GM18870 (cell line): ENCODE measurements around the gene P2RY14.
"Not testable (repeated sequence)": the region's sequence is repeated elsewhere in the genome, so short reads cannot be mapped to it uniquely, and the experiment has no call there.

Experiments
- ATAC-seq: cut with Tn5 transposase; IDR thresholded peaks from one replicate; pipeline ENCODE4 v1.9.1; 2021; ENCODE audit warnings: moderate library complexity; ENCODE audit not compliant: unreplicated experiment

Gene P2RY14

DNA sequence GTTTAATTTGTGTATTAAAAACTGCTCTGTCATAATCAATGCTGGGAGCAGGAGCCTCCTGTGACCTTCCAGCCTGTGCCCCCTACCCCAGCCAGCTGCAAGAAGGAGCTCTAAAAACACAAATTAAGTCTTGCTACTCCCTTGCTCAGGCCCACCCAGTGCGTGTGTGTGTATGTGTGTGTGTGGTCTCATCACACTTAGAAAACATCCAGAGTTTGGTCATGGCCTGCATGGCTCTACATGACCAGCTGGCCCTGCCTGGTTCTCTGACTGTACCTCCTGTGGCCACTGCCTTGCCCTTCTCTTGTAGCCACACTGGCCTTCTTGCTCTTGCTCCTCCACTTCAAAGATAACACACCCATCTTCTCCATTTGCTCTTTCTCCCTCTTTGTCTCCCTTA is 13.7 kb downstream of the P2RY14 start:
- no peak for ATAC-seq

DNA sequence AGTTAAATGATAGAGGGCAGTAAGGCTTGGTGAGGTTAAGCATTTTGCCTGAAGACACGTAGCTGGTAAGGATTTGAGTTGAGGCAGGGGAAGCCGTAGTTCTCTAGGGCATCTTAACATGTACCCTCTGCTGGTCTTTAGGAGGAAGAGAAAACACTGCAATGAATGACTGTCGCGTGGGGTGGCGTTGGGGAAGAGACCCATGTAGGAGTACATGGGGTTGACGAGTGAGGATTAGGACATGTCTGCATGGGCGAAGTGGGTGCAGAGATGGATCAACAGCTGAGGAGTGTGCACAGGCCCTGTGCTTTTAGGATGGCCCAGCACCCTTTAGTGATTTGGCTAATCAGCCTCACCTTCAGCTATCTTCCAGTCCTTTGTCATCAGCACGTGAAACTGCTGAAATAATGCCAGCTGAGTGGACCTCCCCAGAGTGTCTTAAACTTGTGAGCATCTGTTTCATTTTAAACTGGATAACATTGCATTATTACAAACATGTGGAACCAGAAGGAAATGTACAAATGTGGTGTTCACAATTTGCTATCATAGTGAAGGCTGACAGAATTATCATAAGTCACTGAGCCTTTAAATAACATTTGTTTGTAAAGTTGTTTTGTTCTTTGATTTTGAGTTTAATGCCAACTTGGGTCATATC is 15.3 kb downstream of the P2RY14 start:
- no peak for ATAC-seq

- no peak for ATAC-seq
Observed at GRCh38 chr3:151259664-151260063, 18.7 kb downstream of the P2RY14 start.

GRCh38 chr3:151256749-151257148 is 21.6 kb downstream of the P2RY14 start:
- ATAC-seq, result no peak

- no peak for ATAC-seq
Observed at GRCh38 chr3:151248772-151249337, 29.5 kb downstream of the P2RY14 start.

DNA sequence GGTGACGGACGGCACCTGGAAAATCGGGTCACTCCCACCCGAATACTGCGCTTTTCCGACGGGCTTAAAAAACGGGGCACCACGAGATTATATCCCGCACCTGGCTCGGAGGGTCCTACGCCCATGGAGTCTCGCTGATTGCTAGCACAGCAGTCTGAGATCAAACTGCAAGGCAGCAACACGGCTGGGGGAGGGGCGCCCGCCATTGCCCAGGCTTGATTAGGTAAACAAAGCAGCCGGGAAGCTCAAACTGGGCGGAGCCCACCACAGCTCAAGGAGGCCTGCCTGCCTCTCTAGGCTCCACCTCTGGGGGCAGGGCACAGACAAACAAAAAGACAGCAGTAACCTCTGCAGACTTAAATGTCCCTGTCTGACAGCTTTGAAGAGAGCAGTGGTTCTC is 36.3 kb downstream of the P2RY14 start:
- not testable (repeated sequence) for ATAC-seq

GRCh38 chr3:151236736-151237135 is 41.6 kb downstream of the P2RY14 start:
- ATAC-seq, result no peak

- no peak for ATAC-seq
Observed at GRCh38 chr3:151236316-151236715, 42.0 kb downstream of the P2RY14 start.

- ATAC-seq, result no peak
Observed at GRCh38 chr3:151234825-151235224, 43.5 kb downstream of the P2RY14 start.

DNA sequence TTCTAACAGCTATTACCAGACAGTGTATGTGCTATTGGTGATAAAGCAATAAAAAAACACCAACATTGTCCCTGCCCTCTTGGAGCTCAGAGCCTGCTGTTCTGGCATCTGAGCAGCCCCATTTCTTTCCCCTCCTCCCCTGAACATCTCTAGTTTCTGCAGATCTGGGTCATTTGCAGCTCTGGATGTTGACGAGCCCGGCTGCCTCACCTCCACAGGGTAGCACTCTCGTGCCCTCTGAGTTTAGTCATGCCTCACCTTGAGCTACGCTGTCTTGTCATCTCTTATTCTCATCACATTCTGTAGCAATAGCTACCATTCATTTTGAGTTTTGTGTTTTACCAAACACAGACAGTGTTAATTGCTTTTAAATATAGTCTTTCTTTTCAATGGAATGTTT is 45.4 kb downstream of the P2RY14 start:
- ATAC-seq, result no peak

DNA sequence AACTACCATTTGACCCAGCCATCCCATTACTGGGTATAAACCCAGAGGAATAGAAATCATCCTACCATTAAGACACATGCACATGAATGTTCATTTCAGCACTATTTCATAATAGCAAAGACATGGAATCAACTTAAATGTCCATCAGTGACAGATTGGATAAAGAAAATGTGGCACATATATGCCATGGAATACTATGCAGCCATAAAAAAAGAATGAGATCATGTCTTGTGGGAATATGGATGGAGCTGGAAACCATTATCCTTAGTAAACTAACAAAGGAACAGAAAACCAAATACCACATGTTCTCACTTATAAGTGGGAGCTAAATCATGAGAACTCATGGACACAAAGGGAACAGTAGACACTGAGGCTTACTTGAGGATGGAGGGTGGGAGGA is 45.9 kb downstream of the P2RY14 start:
- not testable (repeated sequence) for ATAC-seq

DNA sequence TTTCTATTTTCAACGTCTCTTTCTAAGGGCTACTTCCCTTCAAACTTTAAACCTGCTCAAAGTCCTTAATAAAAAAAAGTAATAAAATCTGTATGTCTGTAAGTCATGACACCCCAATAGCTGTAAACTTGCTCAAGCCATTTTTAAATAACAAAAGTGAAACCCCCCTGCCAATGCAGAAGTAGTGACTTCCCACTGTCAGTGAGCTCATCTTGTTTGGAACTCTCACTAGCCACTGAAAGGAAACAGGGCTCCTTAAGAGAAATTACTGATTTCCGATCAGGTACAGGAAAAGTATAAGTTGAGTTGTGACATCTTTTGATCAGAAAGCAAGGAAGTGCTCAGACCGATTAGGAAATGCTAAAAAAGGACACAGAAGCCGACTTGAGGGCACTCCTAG is 47.7 kb downstream of the P2RY14 start:
- ATAC-seq, result peak; percentile 53

DNA sequence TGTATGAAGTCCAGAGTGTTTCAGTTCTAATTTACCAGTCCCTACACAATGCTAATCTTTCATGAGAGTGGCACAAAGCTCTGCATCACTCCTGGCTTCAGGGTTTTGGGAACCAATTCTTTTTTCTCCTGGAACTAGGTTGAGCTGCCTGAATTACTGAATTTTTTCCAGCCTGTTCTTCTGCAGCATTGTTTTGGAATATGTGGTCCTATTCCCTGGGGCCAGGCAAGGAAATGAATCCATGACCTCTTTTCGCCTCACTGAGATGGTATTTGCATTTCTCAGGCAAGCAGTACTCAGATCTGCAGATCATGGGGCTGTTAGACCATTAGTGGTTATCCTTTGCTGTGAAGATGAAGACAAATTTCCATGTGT is 49.7 kb downstream of the P2RY14 start:
- no peak for ATAC-seq

DNA sequence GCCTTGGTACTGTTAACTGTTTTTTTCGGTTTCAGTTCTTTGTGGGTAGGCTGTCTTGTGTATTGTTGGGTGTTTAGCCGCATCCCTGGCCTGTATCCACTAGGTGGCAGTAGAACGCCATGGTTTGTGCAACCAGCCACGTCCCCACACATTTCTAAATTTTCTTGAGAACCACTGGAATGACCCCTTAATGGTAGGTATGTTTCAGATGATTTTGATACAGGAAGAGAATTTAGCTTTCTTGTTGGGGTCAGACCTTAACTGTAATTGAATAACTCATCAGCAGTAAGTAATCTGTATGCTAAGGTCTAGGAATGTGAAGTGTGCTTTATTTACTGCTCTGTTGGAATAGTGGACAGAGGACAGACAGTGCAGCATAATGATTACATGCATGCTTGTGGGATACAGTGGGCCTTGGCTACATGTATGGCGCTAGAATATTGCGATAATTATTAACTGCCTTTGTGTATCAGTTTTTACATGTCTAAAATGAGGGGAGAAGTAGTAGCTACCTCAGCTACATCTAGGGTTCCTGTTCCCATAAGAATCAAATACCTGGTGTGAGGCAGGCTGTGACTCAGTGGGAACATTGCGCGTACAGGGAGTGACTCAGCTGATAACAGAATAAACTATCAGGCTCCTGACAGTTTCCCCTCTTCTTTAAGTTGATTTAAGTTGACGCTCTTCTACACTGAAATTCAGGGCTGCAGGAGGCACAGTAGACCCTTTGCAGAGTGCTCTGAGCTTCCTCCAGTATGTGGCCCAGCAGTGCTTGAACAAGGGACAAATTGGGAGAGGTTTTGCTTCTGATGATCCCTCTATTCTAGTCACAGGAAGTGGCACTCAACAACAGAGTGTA is 50.3 kb downstream of the P2RY14 start:
- ATAC-seq, result peak; percentile 85

DNA sequence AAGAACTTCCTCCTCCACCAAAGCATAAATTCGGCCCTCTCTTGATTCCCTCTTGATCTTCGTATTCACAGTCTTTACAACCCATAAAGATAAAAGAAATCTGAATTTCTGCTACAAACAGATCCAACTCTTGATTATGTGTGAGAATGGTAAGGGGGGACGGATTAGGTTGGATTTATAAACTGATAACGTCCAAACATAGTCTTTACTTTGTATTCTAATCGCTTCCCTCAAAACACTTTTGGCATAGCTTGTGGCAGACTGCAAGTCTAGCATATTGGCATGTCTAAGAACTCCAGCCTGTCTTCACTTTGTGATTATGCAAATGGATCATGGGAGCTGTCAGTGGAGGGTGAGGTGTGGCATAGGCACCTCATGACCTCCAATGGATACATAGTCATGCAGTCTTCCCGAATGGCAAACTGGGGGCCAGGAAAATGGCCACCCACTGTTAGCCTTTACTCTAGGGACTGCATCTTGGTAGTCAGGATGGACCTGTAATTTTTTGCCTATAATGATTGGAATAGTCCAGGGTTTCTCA is 51.0 kb downstream of the P2RY14 start:
- ATAC-seq, result peak; percentile 26

DNA sequence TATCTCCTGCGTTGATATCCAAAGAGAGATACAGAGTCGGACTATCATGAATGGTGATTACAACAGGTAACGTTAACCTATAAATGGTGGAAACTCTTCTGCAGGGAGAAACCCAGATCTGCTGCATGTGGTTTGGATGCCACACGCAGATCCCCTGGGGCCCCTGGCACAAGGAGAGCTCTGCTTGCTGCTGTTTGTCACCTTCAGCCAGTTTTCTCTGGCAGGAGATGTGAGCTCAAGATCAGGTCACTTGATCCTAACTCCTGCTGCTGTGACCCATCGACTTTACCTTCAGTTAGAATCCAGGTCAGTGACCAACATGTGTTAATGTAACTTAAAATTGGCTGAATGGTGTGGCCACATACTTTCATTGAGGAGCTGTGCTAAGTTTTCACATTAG is 51.5 kb downstream of the P2RY14 start:
- no peak for ATAC-seq

- no peak for ATAC-seq
Observed at GRCh38 chr3:151226088-151226563, 52.2 kb downstream of the P2RY14 start.

DNA sequence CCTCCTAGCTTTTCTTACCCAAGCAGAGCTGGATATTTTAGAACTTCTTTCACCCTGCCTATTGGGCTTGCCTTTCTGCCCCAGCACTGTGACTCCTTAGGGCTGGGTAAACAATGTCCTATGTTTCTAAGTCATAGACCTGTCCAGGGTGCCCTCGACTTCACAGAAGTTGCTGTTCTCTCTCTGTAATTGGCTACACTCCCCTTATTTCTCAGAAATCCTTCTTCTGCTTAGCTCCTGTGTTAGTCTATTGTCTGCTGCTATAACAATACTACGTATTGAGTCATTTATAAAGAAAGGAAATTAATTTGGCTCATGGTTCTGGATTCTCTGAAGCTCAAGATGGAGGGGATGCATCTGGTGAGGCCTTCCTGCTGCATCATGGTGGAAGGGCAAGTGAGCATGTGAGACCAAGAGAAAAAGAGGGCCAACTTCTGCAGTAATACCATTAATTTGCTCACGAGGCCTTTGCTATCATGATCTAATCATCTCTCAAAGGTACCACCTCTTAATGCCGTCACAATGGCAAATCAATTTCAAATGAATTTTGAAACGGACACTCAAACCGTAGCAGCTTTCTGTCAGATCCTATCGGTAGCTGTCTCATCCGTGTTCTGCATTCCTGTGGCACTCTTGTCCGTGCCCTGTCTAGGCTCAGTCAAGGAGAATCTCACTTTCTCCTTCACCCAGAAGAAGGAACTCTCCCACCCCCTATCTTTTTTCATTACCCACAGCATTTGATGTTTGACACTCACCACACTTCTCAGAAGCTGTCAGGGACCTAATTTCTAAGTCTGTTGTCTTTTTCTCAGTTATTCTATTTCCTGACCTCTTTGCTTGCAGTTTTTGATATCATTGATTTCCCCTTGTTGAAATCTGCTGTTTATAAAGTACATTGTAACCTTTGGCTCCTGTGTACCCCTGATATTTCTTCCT is 53.0 kb downstream of the P2RY14 start:
- no peak for ATAC-seq

DNA sequence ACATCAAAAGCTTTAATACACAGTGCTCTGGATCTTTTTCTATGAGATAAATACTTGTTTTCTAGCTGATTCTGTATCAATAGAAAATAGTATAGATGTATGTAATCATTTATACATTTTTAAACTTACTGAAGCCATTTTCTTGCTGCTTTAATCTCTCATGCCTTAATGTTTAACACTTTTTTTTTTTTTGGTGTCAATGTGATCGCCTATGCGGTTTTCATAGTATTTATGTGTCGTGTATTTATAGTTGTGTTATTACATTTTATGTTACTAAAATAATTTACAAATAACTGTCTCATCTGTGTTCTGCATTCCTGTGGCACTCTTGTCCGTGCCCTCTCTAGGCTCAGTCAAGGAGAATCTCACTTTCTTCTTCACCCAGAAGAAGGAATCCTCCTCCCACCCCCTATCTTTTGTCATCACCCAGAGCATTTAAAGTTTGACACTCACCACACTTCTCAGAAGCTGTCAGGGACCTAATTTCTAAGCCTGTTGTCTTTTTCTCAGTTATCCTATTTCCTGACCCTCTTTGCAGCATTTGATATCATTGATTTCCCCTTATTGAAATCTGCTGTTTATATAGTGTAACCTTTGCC is 54.0 kb downstream of the P2RY14 start:
- no peak for ATAC-seq

DNA sequence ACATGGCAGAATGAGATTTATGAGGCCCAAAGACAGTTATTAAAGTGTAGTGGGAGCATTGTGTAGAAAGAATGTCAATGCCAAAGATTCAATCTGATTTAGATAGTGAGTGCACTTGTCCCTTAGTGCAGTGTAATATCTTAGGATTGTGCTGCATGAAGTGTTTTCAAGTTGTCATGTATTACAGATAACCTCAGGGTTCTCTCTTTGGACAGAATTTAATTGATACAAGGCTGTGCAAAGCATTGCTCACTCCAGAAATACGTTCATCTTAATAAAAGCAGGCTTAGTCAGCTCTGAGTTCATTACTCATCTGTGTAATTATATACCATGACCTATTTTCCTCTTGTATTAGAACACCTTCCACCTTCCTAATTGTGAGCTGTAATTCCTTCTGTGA is 59.3 kb downstream of the P2RY14 start:
- ATAC-seq, result no peak
